ENCODE data around the gene AFMID. TPM values are rescaled to one million over a fixed set of nuclear protein-coding genes. Genes with fewer than 3 reads are reported as not detected.

Gene AFMID
- total RNA-seq, 1 experiment from 2014 or later: 65.8 TPM

GRCh38 chr17:78247304-78247703 is 60.1 kb downstream of the AFMID start:
- peaks cover 5 to 8% of the 10 kb centered on the region in 2 experiments for H3K4me1 ChIP-seq (ENCODE audit: control insufficient read depth in 1 of 2, insufficient read depth in 2 of 2, low read length in 2 of 2)
- RAD21 ChIA-PET (ENCODE audit: low non-redundant PET in 1 of 2, low total read pairs in 2 of 2, uncharacterized antibody in 2 of 2, unreplicated experiment in 2 of 2): no interaction called here

GRCh38 chr17:78248051-78248914 is 61.1 kb downstream of the AFMID start:
- no peak overlapping the region for H3K27ac ChIP-seq (ENCODE audit: low read depth, low read length)
- no peaks in the 10 kb centered on the region for H3K27me3 ChIP-seq (ENCODE audit: insufficient read depth, low read length)
- no TSS peak for BruUV-seq (replicated peaks)
- H3K9me3 ChIP-seq (ENCODE audit: control insufficient read depth in 1 of 2, insufficient read depth in 1 of 2, low read depth in 1 of 2, low read length in 2 of 2): no peaks in the 10 kb centered on the region
- no peaks in the 10 kb centered on the region for H3K9me2 ChIP-seq (ENCODE audit: insufficient read depth)
- peaks cover 5 to 8% of the 10 kb centered on the region in 2 experiments for H3K4me1 ChIP-seq (ENCODE audit: control insufficient read depth in 1 of 2, insufficient read depth in 2 of 2, low read length in 2 of 2)
- H2AFZ ChIP-seq (ENCODE audit: low read depth, low read length, poor library complexity, severe bottlenecking): no peak overlapping the region
- ChIA-PET POLR2A (no interaction called here), CTCF (interaction anchor here (0.9 to 1.3 kb wide), 2 partner anchors 10 to 164 kb away, joined by 3 to 5 read pairs; no protein-coding TSS in a partner anchor), RAD21 (ENCODE audit: low non-redundant PET in 1 of 2, low total read pairs in 2 of 2, uncharacterized antibody in 2 of 2, unreplicated experiment in 2 of 2) (interaction anchor here in 1 of 2 experiments (1.2 kb wide), 1 partner anchor 174 kb away, joined by 3 read pairs; no protein-coding TSS in a partner anchor)
- intact Hi-C loops (cut with micrococcal nuclease): no loop called here
- H3K9ac ChIP-seq (ENCODE audit: low read length): no peak overlapping the region
- DNase-seq (ENCODE audit: low read depth, low spot score) (no peak), ATAC-seq (no peak)
- no peaks in the 10 kb centered on the region for H3K36me3 ChIP-seq (ENCODE audit: control insufficient read depth in 1 of 2, insufficient read depth in 2 of 2, low read length in 2 of 2)
- no peaks in the 10 kb centered on the region for H4K20me1 ChIP-seq (ENCODE audit: insufficient read depth)
- H3K4me2 ChIP-seq (ENCODE audit: low read length): no peak overlapping the region
- no peak overlapping the region for H3K4me3 ChIP-seq (replicated peaks in 1 of 2; ENCODE audit: low read depth in 1 of 2, low read length in 2 of 2)
- no peaks in the 10 kb centered on the region for H3K79me2 ChIP-seq (ENCODE audit: insufficient read depth, low read length)
- TF ChIP-seq CBX3 (IDR thresholded peaks at IDR 0.05; ENCODE audit: low read depth): no peak
- TF ChIP-seq MAX (IDR thresholded peaks at IDR 0.05): no peak
- no peak for TF ChIP-seq ZNF274 (IDR thresholded peaks at IDR 0.05; ENCODE audit: low read depth, low read length)
- no peak for TF ChIP-seq SRF (IDR thresholded peaks at IDR 0.05; ENCODE audit: low read depth)
- TF ChIP-seq CTCF (IDR thresholded peaks at IDR 0.05 in 2 of 3, conservative IDR thresholded peaks at IDR 0.05 in 1 of 3; ENCODE audit: borderline replicate concordance in 1 of 3, insufficient read depth in 1 of 3, low read depth in 2 of 3, low read length in 2 of 3): no peak
- TF ChIP-seq RAD21 (IDR thresholded peaks at IDR 0.05; ENCODE audit: low read depth): no peak
- no peak for TF ChIP-seq YY1 (IDR thresholded peaks at IDR 0.05; ENCODE audit: extremely low read depth, insufficient replicate concordance, low read depth, low read length)
- no peak for TF ChIP-seq ZFX (IDR thresholded peaks at IDR 0.05)
- no peak for TF ChIP-seq SP1 (IDR thresholded peaks at IDR 0.05; ENCODE audit: low read depth)
- TF ChIP-seq SIN3A (IDR thresholded peaks at IDR 0.05; ENCODE audit: low read depth): no peak
- TF ChIP-seq FOSL1 (IDR thresholded peaks at IDR 0.05; ENCODE audit: low read depth): no peak
- no peak for TF ChIP-seq POLR2AphosphoS5 (IDR thresholded peaks at IDR 0.05; ENCODE audit: low read depth, low read length)
- TF ChIP-seq EGR1 (IDR thresholded peaks at IDR 0.05; ENCODE audit: low read depth): no peak
- TF ChIP-seq ATF3 (IDR thresholded peaks at IDR 0.05): no peak
- no peak for TF ChIP-seq ELF1 (IDR thresholded peaks at IDR 0.05; ENCODE audit: borderline replicate concordance, low read depth)
- no peak for TF ChIP-seq CEBPB (IDR thresholded peaks at IDR 0.05; ENCODE audit: low read depth)

More at GRCh38 chr17:78247304-78247703, 60.1 kb downstream of the AFMID start:
- Histone ChIP-seq H4K20me1 (ENCODE audit: insufficient read depth) (no peaks in the 10 kb centered on the region), H3K9me3 (ENCODE audit: control insufficient read depth in 1 of 2, insufficient read depth in 1 of 2, low read depth in 1 of 2, low read length in 2 of 2) (no peaks in the 10 kb centered on the region), H3K79me2 (ENCODE audit: insufficient read depth, low read length) (no peaks in the 10 kb centered on the region), H3K4me3 (replicated peaks in 1 of 2; ENCODE audit: low read depth in 1 of 2, low read length in 2 of 2) (no peak overlapping the region), H2AFZ (ENCODE audit: low read depth, low read length, poor library complexity, severe bottlenecking) (no peak overlapping the region), H3K27ac (ENCODE audit: low read depth, low read length) (no peak overlapping the region), H3K9ac (ENCODE audit: low read length) (no peak overlapping the region), H3K27me3 (ENCODE audit: insufficient read depth, low read length) (no peaks in the 10 kb centered on the region), H3K9me2 (ENCODE audit: insufficient read depth) (no peaks in the 10 kb centered on the region), H3K36me3 (ENCODE audit: control insufficient read depth in 1 of 2, insufficient read depth in 2 of 2, low read length in 2 of 2) (no peaks in the 10 kb centered on the region), H3K4me2 (ENCODE audit: low read length) (no peak overlapping the region)
- POLR2A ChIA-PET: no interaction called here
- TF ChIP-seq MAX (IDR thresholded peaks at IDR 0.05) (no peak), SP1 (IDR thresholded peaks at IDR 0.05; ENCODE audit: low read depth) (no peak), ZFX (IDR thresholded peaks at IDR 0.05) (no peak), RAD21 (IDR thresholded peaks at IDR 0.05; ENCODE audit: low read depth) (no peak), EGR1 (IDR thresholded peaks at IDR 0.05; ENCODE audit: low read depth) (no peak), TCF7L2 (IDR thresholded peaks at IDR 0.05; ENCODE audit: borderline replicate concordance, extremely low read depth, insufficient read depth, insufficient read length) (no peak), FOSL1 (IDR thresholded peaks at IDR 0.05; ENCODE audit: low read depth) (no peak)
- DNase-seq (ENCODE audit: low read depth, low spot score): no peak
- CTCF ChIA-PET: interaction anchor here (1.3 kb wide), 1 partner anchor 163 kb away, joined by 5 read pairs; no protein-coding TSS in a partner anchor
- ATAC-seq: no peak
- intact Hi-C loops (cut with micrococcal nuclease): no loop called here
- BruUV-seq (replicated peaks): no TSS peak
